Caco-2 (cell line): ENCODE results near the gene TLE5. TPM values are rescaled to one million over a fixed set of nuclear protein-coding genes. Genes with fewer than 3 reads are reported as not detected.

Experiments
- BruUV-seq: library from RNA; stranded (reverse); fragments of 400-500 nt; replicated peaks from 2 replicates; lab custom pipeline; 2021; lab: Mats Ljungman, UMichigan
- CTCF ChIA-PET: fragments of 300-600 bp; sonication (Branson Sonifier 250); formaldehyde crosslinking; loops from one replicate; lab custom pipeline; 2022; ENCODE audit warnings: antibody characterized with exemption; lab: Charles Lee
- POLR2A ChIA-PET: fragments of 300-600 bp; sonication (Branson Sonifier 250); formaldehyde crosslinking; loops from one replicate; lab custom pipeline; 2022; ENCODE audit warnings: antibody characterized with exemption; lab: Charles Lee
- DNase-seq, 2 experiments: peaks; one replicate each; pipeline versions ENCODE4 v3.0.0 to v3.0.0-alpha.2; 2020 to 2022
- H3K27me3 ChIP-seq: replicated peaks from 2 replicates; pipeline ENCODE4 v1.6.0; 2011; ENCODE audit warnings: low read length; ENCODE audit not compliant: control insufficient read depth, insufficient read depth
- H3K36me3 ChIP-seq: 2 replicates; pipeline ENCODE4 v1.5.1; 2011; ENCODE audit warnings: low read length; ENCODE audit not compliant: control insufficient read depth, insufficient read depth
- H3K4me1 ChIP-seq: fragments of 250-450 bp; sonication (Bioruptor Pico); 2 replicates; pipeline ENCODE4 v1.5.1; 2020; ENCODE audit warnings: mild to moderate bottlenecking
- H3K4me3 ChIP-seq: 2 replicates; pipeline ENCODE4 v1.5.1; 2011; ENCODE audit warnings: low read depth, mild to moderate bottlenecking, control low read depth, low read length
- H3K9me3 ChIP-seq: fragments of 250-450 bp; sonication (Bioruptor Pico); 2 replicates; pipeline ENCODE4 v1.5.1; 2020; ENCODE audit warnings: mild to moderate bottlenecking, moderate library complexity
- H3K27ac Mint-ChIP-seq: one replicate; pipeline ENCODE4 v1.8.0; 2022; ENCODE audit warnings: mixed read lengths; ENCODE audit not compliant: unreplicated experiment
- H3K27me3 Mint-ChIP-seq: one replicate; pipeline ENCODE4 v1.8.0; 2022; ENCODE audit warnings: mixed read lengths; ENCODE audit not compliant: insufficient read depth, unreplicated experiment
- H3K36me3 Mint-ChIP-seq: one replicate; pipeline ENCODE4 v1.8.0; 2022; ENCODE audit warnings: mild to moderate bottlenecking, mixed read lengths; ENCODE audit not compliant: insufficient read depth, unreplicated experiment
- H3K4me1 Mint-ChIP-seq: one replicate; pipeline ENCODE4 v1.8.0; 2022; ENCODE audit warnings: low read depth, mixed read lengths; ENCODE audit not compliant: unreplicated experiment
- H3K4me3 Mint-ChIP-seq: one replicate; pipeline ENCODE4 v1.8.0; 2022; ENCODE audit warnings: mild to moderate bottlenecking, moderate library complexity, mixed read lengths; ENCODE audit not compliant: unreplicated experiment
- H3K9me3 Mint-ChIP-seq: one replicate; pipeline ENCODE4 v1.8.0; 2022; ENCODE audit warnings: mixed read lengths; ENCODE audit not compliant: unreplicated experiment
- intact Hi-C: fragments of 100-400 bp; cut with micrococcal nuclease; formaldehyde crosslinking; loops from one replicate; pipeline ENCODE4 v1.10.0; 2022; ENCODE audit not compliant: unreplicated experiment
- total RNA-seq: library from RNA; stranded (reverse); gene quantifications from 2 replicates; pipeline ENCODE4 v1.2.3, GENCODE V29; 2022
- TF ChIP-seq, protein P1 (sequence below), 2 experiments: fragments of 200-600 bp in 1 of 2; IDR thresholded peaks; 1 replicate in 1 of 2; 2 replicates in 1 of 2; pipeline versions ENCODE4 v1.5.1 to v1.8.0; 2011 to 2022; ENCODE audit warnings: antibody characterized with exemption in 1 of 2, control low read depth in 1 of 2, inconsistent platforms in 1 of 2, low read depth in 1 of 2, low read length in 1 of 2, mild to moderate bottlenecking in 1 of 2, moderate library complexity in 1 of 2; ENCODE audit not compliant: insufficient read depth in 1 of 2, severe bottlenecking in 1 of 2, unreplicated experiment in 1 of 2

The TLE5 gene
- total RNA-seq, 1 experiment from 2014 or later = 132 TPM

DNA sequence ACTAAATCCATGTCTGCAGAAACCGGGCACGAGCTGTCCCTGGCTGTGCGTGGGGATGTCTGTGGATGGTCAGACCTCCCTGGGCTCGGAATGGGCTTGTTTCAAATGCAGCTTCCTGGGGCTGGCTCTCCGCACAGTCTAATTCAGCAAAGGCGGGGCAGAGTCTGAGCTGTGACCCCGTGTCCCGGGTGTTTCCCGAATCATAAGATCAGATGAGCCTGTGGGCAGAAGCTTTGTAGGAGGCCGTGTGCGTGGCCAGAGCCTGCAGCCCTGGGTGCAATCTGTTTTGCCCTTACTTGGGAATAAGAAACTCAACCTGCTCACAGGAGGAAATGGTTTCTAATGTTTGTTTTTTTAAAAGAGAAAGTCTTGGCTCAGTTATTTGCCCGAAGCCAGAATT is 18.0 kb upstream of the TLE5 start:
- no peak overlapping the region for H3K27ac Mint-ChIP-seq
- POLR2A ChIA-PET = no interaction called here

DNA sequence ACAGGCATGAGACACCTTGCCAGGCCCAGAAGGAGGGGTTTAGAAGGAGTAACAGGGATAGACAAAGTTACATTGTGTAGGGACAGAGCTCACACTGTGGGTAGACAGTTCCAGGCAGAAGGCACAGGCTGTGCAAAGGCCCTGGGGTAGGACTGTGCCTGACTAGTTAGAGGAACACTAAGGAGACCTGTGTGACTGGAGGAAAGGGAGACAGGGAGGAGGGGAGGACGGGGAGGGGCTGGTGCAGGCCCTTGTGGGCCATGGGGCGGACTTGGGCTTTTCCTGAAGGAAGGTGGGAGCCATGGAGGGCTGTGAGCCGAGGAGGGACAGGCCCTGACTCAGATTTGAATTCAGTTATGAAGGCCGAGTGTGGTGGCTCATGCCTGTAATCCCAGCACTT is 17.3 kb upstream of the TLE5 start:
- intact Hi-C loops = no loop called here
- H3K36me3 ChIP-seq = no peaks in the 10 kb centered on the region
- no peaks in the 10 kb centered on the region for H3K27me3 ChIP-seq
- Mint-ChIP-seq H3K27me3 (no peaks in the 10 kb centered on the region), H3K4me3 (no peak overlapping the region), H3K4me1 (peaks cover 6% of the 10 kb centered on the region), H3K9me3 (no peaks in the 10 kb centered on the region), H3K36me3 (no peaks in the 10 kb centered on the region), H3K27ac (no peak overlapping the region)
- BruUV-seq = no TSS peak
- H3K4me1 ChIP-seq = peaks cover 2% of the 10 kb centered on the region
- H3K4me3 ChIP-seq = no peak overlapping the region
- DNase-seq = no peak
- no peaks in the 10 kb centered on the region for H3K9me3 ChIP-seq
- CTCF ChIA-PET = interaction anchor here (0.5 kb wide), 1 partner anchor 104 kb away, joined by 3 read pairs; no protein-coding TSS in a partner anchor
- POLR2A ChIA-PET = no interaction called here
- TF ChIP-seq, protein P1, sequence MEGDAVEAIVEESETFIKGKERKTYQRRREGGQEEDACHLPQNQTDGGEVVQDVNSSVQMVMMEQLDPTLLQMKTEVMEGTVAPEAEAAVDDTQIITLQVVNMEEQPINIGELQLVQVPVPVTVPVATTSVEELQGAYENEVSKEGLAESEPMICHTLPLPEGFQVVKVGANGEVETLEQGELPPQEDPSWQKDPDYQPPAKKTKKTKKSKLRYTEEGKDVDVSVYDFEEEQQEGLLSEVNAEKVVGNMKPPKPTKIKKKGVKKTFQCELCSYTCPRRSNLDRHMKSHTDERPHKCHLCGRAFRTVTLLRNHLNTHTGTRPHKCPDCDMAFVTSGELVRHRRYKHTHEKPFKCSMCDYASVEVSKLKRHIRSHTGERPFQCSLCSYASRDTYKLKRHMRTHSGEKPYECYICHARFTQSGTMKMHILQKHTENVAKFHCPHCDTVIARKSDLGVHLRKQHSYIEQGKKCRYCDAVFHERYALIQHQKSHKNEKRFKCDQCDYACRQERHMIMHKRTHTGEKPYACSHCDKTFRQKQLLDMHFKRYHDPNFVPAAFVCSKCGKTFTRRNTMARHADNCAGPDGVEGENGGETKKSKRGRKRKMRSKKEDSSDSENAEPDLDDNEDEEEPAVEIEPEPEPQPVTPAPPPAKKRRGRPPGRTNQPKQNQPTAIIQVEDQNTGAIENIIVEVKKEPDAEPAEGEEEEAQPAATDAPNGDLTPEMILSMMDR (IDR thresholded peaks at IDR 0.05; ENCODE audit: insufficient read depth in 1 of 2, low read depth in 1 of 2, low read length in 1 of 2, severe bottlenecking in 1 of 2, unreplicated experiment in 1 of 2) = no peak

More for the DNA sequence above, 18.0 kb upstream of the TLE5 start:
- Mint-ChIP-seq H3K36me3 (no peaks in the 10 kb centered on the region), H3K4me1 (peaks cover 6% of the 10 kb centered on the region), H3K4me3 (no peak overlapping the region), H3K27me3 (no peaks in the 10 kb centered on the region), H3K9me3 (no peaks in the 10 kb centered on the region)
- TF ChIP-seq, protein P1 (IDR thresholded peaks at IDR 0.05; ENCODE audit: insufficient read depth in 1 of 2, low read depth in 1 of 2, low read length in 1 of 2, severe bottlenecking in 1 of 2, unreplicated experiment in 1 of 2) = no peak
- H3K4me3 ChIP-seq = no peak overlapping the region
- H3K4me1 ChIP-seq = peaks cover 9% of the 10 kb centered on the region
- H3K36me3 ChIP-seq = no peaks in the 10 kb centered on the region
- no peaks in the 10 kb centered on the region for H3K27me3 ChIP-seq
- H3K9me3 ChIP-seq = no peaks in the 10 kb centered on the region
- DNase-seq = no peak
- intact Hi-C loops = no loop called here
- CTCF ChIA-PET = no interaction called here
- BruUV-seq = no TSS peak

DNA sequence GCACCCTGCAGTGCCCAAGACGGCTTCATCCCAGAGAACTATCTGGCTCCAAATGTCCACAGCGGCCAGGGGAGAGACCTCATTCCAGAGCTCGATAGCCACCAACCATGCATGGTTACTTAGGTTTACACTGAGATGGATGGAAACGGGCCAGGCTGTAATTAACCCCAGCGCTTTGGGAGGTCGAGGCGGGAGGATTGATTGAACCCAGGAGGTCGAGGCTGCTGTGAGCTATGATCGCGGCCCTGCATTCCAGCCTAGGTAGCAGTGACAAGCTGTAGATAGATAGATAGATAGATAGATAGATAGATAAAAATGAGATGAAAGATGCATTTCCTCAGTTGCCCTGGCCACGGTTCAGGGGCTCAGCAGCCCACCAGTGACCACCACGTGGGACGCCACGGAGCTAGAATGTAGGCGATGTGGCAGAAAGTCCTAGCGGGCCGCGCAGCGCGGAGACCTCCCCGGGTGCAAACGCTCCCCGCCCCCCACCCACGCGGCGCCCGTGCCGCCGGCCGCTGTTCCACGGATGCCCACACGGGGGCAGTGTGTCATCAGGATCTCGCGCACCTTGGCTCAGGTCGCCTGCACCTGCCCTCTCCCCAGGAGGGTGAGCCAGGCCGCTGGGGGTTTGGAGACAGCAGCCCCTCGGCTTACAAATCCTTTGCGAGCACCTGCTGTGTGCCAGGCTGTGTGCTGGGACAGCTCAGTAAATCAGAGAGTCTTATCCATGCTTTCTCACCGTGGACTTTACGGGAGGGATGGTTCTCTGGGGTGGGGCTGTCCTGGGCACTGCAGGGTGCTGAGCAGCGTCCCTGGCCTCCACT is 13.5 kb upstream of the TLE5 start:
- H3K9me3 ChIP-seq = no peaks in the 10 kb centered on the region
- BruUV-seq = no TSS peak
- H3K27me3 ChIP-seq = no peaks in the 10 kb centered on the region
- intact Hi-C loops = loop anchor here (1.0 to 2.0 kb wide), 2 partner anchors 32 to 51 kb away; no protein-coding TSS in a partner anchor
- no peaks in the 10 kb centered on the region for H3K4me1 ChIP-seq
- ChIA-PET CTCF (interaction anchor here (0.6 to 2.4 kb wide), 4 partner anchors 32 to 619 kb away, joined by 3 to 11 read pairs (median 3); partner anchors contain the start of gene LMNB2), POLR2A (no interaction called here)
- H3K4me1 Mint-ChIP-seq = peaks cover 6% of the 10 kb centered on the region
- H3K27ac Mint-ChIP-seq = peak overlapping the region; percentile 20
- H3K36me3 ChIP-seq = no peaks in the 10 kb centered on the region
- peak overlapping the region; percentile 50 for H3K4me3 Mint-ChIP-seq
- no peaks in the 10 kb centered on the region for H3K9me3 Mint-ChIP-seq
- peak; percentile 61 to 78 for DNase-seq
- peak overlapping the region; percentile 28 for H3K4me3 ChIP-seq
- H3K36me3 Mint-ChIP-seq = no peaks in the 10 kb centered on the region
- no peaks in the 10 kb centered on the region for H3K27me3 Mint-ChIP-seq
- TF ChIP-seq, protein P1 (IDR thresholded peaks at IDR 0.05; ENCODE audit: insufficient read depth in 1 of 2, low read depth in 1 of 2, low read length in 1 of 2, severe bottlenecking in 1 of 2, unreplicated experiment in 1 of 2) = peak; percentile 88
